ENCODE data around the gene NLRP3. TPM values are rescaled to one million over a fixed set of nuclear protein-coding genes. Genes with fewer than 3 reads are reported as not detected.
"Not testable (repeated sequence)": the region's sequence is repeated elsewhere in the genome, so short reads cannot be mapped to it uniquely, and the experiment has no call there.

NLRP3 gene
- total RNA-seq, 4 donors from 2014 or later = 0.29 to 0.56 (median 0.47) TPM

DNA sequence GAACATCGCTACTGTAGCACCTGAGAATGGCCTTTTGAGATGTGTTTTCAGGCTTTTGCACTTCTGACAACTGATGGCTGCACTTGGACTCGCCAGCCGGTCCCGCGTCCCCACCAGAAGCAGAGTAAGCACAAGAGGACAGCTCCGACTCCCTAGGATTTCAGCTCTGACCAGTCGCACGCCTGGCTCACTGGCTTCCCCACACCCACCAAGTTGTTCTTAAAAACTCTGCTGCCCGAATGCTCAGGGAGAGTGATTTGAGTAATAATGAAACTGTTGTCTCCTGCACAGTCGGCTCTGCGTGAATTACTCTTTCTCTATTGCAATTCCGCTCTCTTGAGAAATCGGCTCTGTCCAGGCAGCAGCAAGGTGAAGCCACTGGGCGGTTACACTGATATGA is 40.2 kb upstream of the NLRP3 start:
- in situ Hi-C loops (cut with MboI; ENCODE audit: low sequenced_read_pairs in 4 of 4) (loop anchor here in 1 of 4 donors (10.0 kb wide), 1 partner anchor 109 kb away; no protein-coding TSS in a partner anchor), intact Hi-C loops (cut with DNase I; ENCODE audit: low total_unique reads) (no loop called here)
- DNase-seq (no peak), ATAC-seq (no peak)
- Histone ChIP-seq H3K4me3 (no peak overlapping the region), H3K27ac (no peak overlapping the region), H3K9me3 (no peaks in the 10 kb centered on the region), H3K27me3 (peaks cover 0 to 10% (median 0%) of the 10 kb centered on the region in 3 donors), H3K4me1 (peaks cover 0 to 3% of the 10 kb centered on the region in 2 donors), H3K36me3 (no peaks in the 10 kb centered on the region)
- TF ChIP-seq POLR2A (IDR thresholded peaks at IDR 0.05) = no peak
- TF ChIP-seq, protein P1, sequence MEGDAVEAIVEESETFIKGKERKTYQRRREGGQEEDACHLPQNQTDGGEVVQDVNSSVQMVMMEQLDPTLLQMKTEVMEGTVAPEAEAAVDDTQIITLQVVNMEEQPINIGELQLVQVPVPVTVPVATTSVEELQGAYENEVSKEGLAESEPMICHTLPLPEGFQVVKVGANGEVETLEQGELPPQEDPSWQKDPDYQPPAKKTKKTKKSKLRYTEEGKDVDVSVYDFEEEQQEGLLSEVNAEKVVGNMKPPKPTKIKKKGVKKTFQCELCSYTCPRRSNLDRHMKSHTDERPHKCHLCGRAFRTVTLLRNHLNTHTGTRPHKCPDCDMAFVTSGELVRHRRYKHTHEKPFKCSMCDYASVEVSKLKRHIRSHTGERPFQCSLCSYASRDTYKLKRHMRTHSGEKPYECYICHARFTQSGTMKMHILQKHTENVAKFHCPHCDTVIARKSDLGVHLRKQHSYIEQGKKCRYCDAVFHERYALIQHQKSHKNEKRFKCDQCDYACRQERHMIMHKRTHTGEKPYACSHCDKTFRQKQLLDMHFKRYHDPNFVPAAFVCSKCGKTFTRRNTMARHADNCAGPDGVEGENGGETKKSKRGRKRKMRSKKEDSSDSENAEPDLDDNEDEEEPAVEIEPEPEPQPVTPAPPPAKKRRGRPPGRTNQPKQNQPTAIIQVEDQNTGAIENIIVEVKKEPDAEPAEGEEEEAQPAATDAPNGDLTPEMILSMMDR (IDR thresholded peaks at IDR 0.05 in 4 of 5, conservative IDR thresholded peaks at IDR 0.05 in 1 of 5) = no peak

DNA sequence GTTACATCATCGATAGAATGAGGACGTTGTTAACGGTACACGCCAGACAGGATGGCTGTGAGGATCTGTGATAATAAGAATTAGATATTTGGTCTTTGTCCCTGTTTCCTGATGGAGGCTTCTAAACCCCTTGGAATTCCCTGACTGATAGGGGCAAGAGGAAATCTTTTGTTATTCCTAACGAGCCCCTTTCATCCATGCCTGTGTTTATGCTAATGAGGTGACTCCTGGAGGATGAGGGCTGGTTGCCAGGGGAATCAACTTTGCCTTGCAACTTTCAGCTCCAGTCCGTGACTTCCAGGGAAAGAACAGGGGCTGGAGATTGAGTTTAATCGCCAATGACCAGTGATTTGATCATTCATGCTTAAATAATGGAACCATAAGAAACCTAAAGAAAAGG is 39.3 kb upstream of the NLRP3 start:
- in situ Hi-C loops (cut with MboI; ENCODE audit: low sequenced_read_pairs in 4 of 4) = loop anchor here in 1 of 4 donors (10.0 kb wide), 1 partner anchor 108 kb away; no protein-coding TSS in a partner anchor
- peaks cover 0 to 3% of the 10 kb centered on the region in 2 donors for H3K4me1 ChIP-seq
- no peak for TF ChIP-seq POLR2A (IDR thresholded peaks at IDR 0.05)
- TF ChIP-seq, protein P1 (IDR thresholded peaks at IDR 0.05 in 4 of 5, conservative IDR thresholded peaks at IDR 0.05 in 1 of 5) = no peak
- ATAC-seq = no peak
- intact Hi-C loops (cut with DNase I; ENCODE audit: low total_unique reads) = no loop called here
- H3K27ac ChIP-seq = no peak overlapping the region
- H3K27me3 ChIP-seq = peaks cover 0 to 10% (median 0%) of the 10 kb centered on the region in 3 donors
- no peak for DNase-seq
- H3K36me3 ChIP-seq = no peaks in the 10 kb centered on the region
- H3K9me3 ChIP-seq = no peaks in the 10 kb centered on the region
- no peak overlapping the region for H3K4me3 ChIP-seq

DNA sequence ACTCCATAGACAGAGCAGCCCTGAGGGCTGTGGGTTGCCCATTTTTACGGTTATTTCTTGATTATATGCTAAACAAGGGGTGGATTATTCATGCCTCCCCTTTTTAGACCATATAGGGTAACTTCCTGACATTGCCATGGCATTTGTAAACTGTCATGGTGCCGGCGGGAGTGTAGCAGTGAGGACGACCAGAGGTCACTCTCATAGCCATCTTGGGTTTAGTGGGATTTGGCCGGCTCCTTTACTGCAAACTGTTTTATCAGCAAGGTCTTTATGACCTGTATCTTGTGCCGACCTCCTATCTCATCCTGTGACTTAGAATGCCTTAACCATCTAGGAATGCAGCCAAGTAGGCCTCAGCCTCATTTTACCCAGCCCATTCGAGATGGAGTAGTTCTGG is 38.3 kb upstream of the NLRP3 start:
- intact Hi-C loops (cut with DNase I; ENCODE audit: low total_unique reads); ATAC-seq; H3K36me3 ChIP-seq; H3K4me1 ChIP-seq; DNase-seq; H3K27ac ChIP-seq; H3K9me3 ChIP-seq; H3K4me3 ChIP-seq: not testable (repeated sequence)
- peaks cover 0 to 10% (median 0%) of the 10 kb centered on the region in 3 donors for H3K27me3 ChIP-seq
- in situ Hi-C loops (cut with MboI; ENCODE audit: low sequenced_read_pairs in 4 of 4) = loop anchor here in 1 of 4 donors (10.0 kb wide), 1 partner anchor 107 kb away; no protein-coding TSS in a partner anchor

DNA sequence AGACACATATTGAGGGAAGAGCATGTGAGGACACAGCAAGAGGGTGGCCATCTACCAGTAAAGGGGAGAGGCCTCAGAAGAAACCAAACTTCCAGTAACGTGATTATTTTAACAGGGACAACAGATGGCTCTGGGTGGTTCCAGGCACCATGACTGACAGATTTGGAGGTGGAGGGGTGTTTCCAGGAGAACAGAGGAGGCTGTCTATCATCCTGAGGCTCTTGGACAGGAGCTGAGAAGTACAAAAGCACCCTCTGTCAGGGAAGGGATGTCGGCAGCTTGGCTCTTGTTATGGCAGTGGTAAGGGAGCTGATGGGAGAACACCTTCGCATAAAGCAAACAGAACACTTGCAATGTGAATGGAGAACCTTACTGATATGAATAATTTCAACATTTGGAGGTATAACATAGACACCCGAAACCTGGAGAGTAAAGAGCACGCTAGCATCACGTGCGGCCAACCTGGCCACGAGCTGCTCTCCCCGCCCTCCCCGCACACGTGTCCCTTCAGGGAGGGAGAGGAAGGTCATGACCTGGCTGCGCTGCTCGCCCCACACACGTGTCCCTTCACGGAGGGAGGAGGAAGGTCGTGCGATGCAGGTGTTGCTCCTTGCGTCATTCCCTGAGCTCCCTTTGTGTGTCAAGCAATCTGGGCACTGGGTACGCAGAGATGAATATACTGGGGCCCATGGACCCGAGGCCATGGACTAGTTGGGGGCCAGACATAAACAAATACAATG is 37.5 kb upstream of the NLRP3 start:
- intact Hi-C loops (cut with DNase I; ENCODE audit: low total_unique reads) (no loop called here), in situ Hi-C loops (cut with MboI; ENCODE audit: low sequenced_read_pairs in 4 of 4) (loop anchor here in 1 of 4 donors (10.0 kb wide), 1 partner anchor 106 kb away; no protein-coding TSS in a partner anchor)
- H3K27ac ChIP-seq = no peak overlapping the region
- H3K27me3 ChIP-seq = peaks cover 0 to 10% (median 0%) of the 10 kb centered on the region in 3 donors
- TF ChIP-seq, protein P1 (IDR thresholded peaks at IDR 0.05 in 4 of 5, conservative IDR thresholded peaks at IDR 0.05 in 1 of 5) = no peak
- TF ChIP-seq POLR2A (IDR thresholded peaks at IDR 0.05) = no peak
- H3K36me3 ChIP-seq = no peaks in the 10 kb centered on the region
- peaks cover 0 to 3% of the 10 kb centered on the region in 2 donors for H3K4me1 ChIP-seq
- DNase-seq (no peak), ATAC-seq (no peak)
- H3K4me3 ChIP-seq = no peak overlapping the region
- H3K9me3 ChIP-seq = no peaks in the 10 kb centered on the region

DNA sequence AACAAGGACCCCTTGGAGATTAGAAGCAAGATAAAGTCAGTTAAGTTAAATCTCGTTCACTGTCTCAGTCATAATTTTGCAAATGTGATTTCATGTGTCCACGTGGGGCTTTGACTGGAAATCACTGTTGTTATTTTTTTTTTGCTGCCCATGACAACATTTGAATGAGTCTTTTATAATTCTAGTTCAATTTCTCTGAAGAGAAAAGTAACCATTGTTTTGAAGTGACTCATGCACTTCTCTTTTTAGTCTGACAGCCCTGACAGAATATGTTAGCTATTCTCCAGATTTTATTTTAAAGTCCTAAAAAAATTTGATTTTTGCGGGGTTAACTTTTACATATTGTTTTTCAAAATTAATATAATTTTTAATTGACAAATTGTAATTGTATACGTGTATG is 30.7 kb upstream of the NLRP3 start:
- ATAC-seq = no peak
- Histone ChIP-seq H3K9me3 (no peaks in the 10 kb centered on the region), H3K4me3 (no peak overlapping the region), H3K36me3 (no peaks in the 10 kb centered on the region), H3K27me3 (no peaks in the 10 kb centered on the region), H3K27ac (no peak overlapping the region), H3K4me1 (no peaks in the 10 kb centered on the region)
- intact Hi-C loops (cut with DNase I; ENCODE audit: low total_unique reads) (no loop called here), in situ Hi-C loops (cut with MboI; ENCODE audit: low sequenced_read_pairs in 4 of 4) (no loop called here)
- TF ChIP-seq, protein P1 (IDR thresholded peaks at IDR 0.05 in 4 of 5, conservative IDR thresholded peaks at IDR 0.05 in 1 of 5) = no peak
- no peak for TF ChIP-seq POLR2A (IDR thresholded peaks at IDR 0.05)
- DNase-seq = no peak
